Osteoblast (primary cell): Measurements from ENCODE around the gene BBS7. TPM values are rescaled to one million over a fixed set of nuclear protein-coding genes. Genes with fewer than 3 reads are reported as not detected.

Experiments used
- DNase-seq: peaks from one replicate; pipeline ENCODE4 v3.0.0; 2011; ENCODE audit warnings: low spot score, mixed read lengths; ENCODE audit not compliant: insufficient read length; ENCODE audit errors: missing footprints
- H2AFZ ChIP-seq: 2 replicates; pipeline ENCODE4 v1.6.0; 2011; ENCODE audit warnings: mild to moderate bottlenecking, low read length
- H3K27ac ChIP-seq: 2 replicates; pipeline ENCODE4 v1.5.1; 2011; ENCODE audit warnings: mild to moderate bottlenecking, low read depth, low read length, moderate library complexity
- H3K27me3 ChIP-seq: 2 replicates; pipeline ENCODE4 v1.6.0; 2012; ENCODE audit warnings: mild to moderate bottlenecking, control low read depth, inconsistent platforms, low read length, moderate library complexity; ENCODE audit not compliant: insufficient read depth
- H3K36me3 ChIP-seq: 2 replicates; pipeline ENCODE4 v1.5.1; 2011; ENCODE audit warnings: mild to moderate bottlenecking, low read length, control low read depth, moderate library complexity; ENCODE audit not compliant: insufficient read depth
- H3K4me1 ChIP-seq: 2 replicates; pipeline ENCODE4 v1.5.1; 2011; ENCODE audit warnings: mild to moderate bottlenecking, low read length, control low read depth, moderate library complexity; ENCODE audit not compliant: insufficient read depth
- H3K4me2 ChIP-seq: 2 replicates; pipeline ENCODE4 v1.6.0; 2011; ENCODE audit warnings: mild to moderate bottlenecking, low read length; ENCODE audit not compliant: insufficient read depth
- H3K4me3 ChIP-seq: fragments of 200-600 bp; sonication (generic); 3 replicates; pipeline ENCODE4 v1.5.1; 2012; ENCODE audit warnings: mild to moderate bottlenecking, low read length, inconsistent platforms; ENCODE audit not compliant: insufficient read depth
- H3K79me2 ChIP-seq: 2 replicates; pipeline ENCODE4 v1.6.0; 2012; ENCODE audit warnings: mild to moderate bottlenecking, low read length, control low read depth, inconsistent platforms; ENCODE audit not compliant: insufficient read depth
- H3K9me3 ChIP-seq: 2 replicates; pipeline ENCODE4 v1.5.1; 2011; ENCODE audit warnings: low read depth, low read length, control low read depth
- H4K20me1 ChIP-seq: 2 replicates; pipeline ENCODE4 v1.6.0; 2012; ENCODE audit warnings: mild to moderate bottlenecking, low read length, control low read depth; ENCODE audit not compliant: insufficient read depth
- total RNA-seq: library from RNA; depleted of rRNA; stranded (reverse); fragments of >200 nt; gene quantifications from 2 replicates; pipeline ENCODE4 v1.2.3, GENCODE V29; 2012
- TF ChIP-seq, protein P1 (sequence below): IDR thresholded peaks from 2 replicates; pipeline ENCODE4 v1.5.1; 2011; ENCODE audit warnings: mild to moderate bottlenecking, low read depth, low read length, moderate library complexity; ENCODE audit errors: extremely low read depth

BBS7 gene
- total RNA-seq, 1 donor, result 20.6 TPM

DNA sequence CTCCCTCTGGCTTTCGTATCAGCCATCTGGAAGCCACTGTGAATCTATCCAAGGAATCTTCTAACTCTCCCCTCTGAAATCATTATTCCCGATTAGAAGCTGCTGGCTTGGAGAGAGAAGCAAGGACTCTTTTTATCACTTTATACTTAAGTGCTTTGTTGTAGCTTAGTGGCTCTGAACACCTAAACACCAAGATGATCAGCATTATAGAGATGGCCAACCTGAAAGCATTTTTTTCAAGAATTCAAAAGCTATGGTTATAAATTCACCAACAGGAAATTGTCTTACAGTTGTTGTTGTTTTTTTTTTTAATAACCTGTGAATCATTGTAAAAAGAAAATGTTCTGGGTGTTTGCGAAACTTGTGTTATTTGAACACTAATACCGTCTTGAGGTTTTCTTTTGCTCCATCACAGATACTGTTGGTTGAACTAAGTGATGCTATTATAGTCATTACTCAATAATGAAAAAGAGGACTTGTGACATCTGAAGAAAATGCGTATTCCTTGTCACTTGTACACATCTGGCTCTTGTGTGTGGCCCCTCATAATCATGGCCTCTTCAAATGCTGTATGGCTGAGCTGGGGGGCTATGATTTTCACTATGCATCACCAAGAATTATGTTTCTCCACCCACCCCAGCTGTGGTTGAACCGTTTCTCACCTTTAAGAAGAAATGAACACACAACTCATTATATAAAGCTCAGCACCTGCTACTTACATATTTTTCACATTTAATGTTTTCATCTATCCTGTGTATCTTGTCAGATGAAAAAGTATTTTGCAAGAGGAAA, 93.5 kb downstream of the BBS7 start:
- no peak overlapping the region for H2AFZ ChIP-seq
- H4K20me1 ChIP-seq, result no peaks in the 10 kb centered on the region
- H3K9me3 ChIP-seq, result no peaks in the 10 kb centered on the region
- no peaks in the 10 kb centered on the region for H3K36me3 ChIP-seq
- H3K4me2 ChIP-seq, result no peak overlapping the region
- H3K4me3 ChIP-seq, result no peak overlapping the region
- H3K27ac ChIP-seq, result no peak overlapping the region
- no peaks in the 10 kb centered on the region for H3K79me2 ChIP-seq
- TF ChIP-seq, protein P1, sequence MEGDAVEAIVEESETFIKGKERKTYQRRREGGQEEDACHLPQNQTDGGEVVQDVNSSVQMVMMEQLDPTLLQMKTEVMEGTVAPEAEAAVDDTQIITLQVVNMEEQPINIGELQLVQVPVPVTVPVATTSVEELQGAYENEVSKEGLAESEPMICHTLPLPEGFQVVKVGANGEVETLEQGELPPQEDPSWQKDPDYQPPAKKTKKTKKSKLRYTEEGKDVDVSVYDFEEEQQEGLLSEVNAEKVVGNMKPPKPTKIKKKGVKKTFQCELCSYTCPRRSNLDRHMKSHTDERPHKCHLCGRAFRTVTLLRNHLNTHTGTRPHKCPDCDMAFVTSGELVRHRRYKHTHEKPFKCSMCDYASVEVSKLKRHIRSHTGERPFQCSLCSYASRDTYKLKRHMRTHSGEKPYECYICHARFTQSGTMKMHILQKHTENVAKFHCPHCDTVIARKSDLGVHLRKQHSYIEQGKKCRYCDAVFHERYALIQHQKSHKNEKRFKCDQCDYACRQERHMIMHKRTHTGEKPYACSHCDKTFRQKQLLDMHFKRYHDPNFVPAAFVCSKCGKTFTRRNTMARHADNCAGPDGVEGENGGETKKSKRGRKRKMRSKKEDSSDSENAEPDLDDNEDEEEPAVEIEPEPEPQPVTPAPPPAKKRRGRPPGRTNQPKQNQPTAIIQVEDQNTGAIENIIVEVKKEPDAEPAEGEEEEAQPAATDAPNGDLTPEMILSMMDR, result no peak
- no peaks in the 10 kb centered on the region for H3K27me3 ChIP-seq
- no peak for DNase-seq
- peaks cover 2% of the 10 kb centered on the region for H3K4me1 ChIP-seq

Other genes starting within 250 kb of the BBS7 start
- 1,038 and 1,166 TPM in 2 replicates for gene ANXA5, start 173.5 kb downstream of the BBS7 start, total RNA-seq
- 0.72 and 1.8 TPM in 2 replicates for gene SMIM43, start 105.3 kb downstream of the BBS7 start, total RNA-seq
- gene EXOSC9, start 69.2 kb downstream of the BBS7 start, total RNA-seq, result 30.8 and 31.2 TPM in 2 replicates
- gene CCNA2, start 46.6 kb downstream of the BBS7 start, total RNA-seq, result 8.0 and 8.7 TPM in 2 replicates
- under 0.01 and 0.29 TPM in 2 replicates for gene TRPC3, start 81.6 kb upstream of the BBS7 start, total RNA-seq